Duodenal mucosa (tissue), 2 donors: ENCODE data around the gene NEMP1.

Experiments
- H3K27ac ChIP-seq: one replicate; pipeline ENCODE4 v1.7.0; 2013; ENCODE audit warnings: low read depth, low read length
- H3K27me3 ChIP-seq, 2 donors: one replicate each; pipeline ENCODE4 v1.7.0; 2013; ENCODE audit warnings: low read length in 2 of 2, control low read depth in 1 of 2; ENCODE audit not compliant: insufficient read depth in 2 of 2, control insufficient read depth in 1 of 2
- H3K36me3 ChIP-seq, 2 donors: one replicate each; pipeline ENCODE4 v1.7.0; 2013; ENCODE audit warnings: low read length in 2 of 2, control low read depth in 1 of 2; ENCODE audit not compliant: insufficient read depth in 2 of 2, control insufficient read depth in 1 of 2
- H3K4me1 ChIP-seq, 2 donors: one replicate each; pipeline ENCODE4 v1.7.0; 2013; ENCODE audit warnings: low read length in 2 of 2, control low read depth in 1 of 2; ENCODE audit not compliant: insufficient read depth in 2 of 2, control insufficient read depth in 1 of 2
- H3K4me3 ChIP-seq, 2 donors: one replicate each; pipeline ENCODE4 v1.7.0; 2013; ENCODE audit warnings: low read length in 2 of 2, low read depth in 1 of 2
- H3K9ac ChIP-seq, 2 donors: one replicate each; pipeline ENCODE4 v1.7.0; 2013; ENCODE audit warnings: low read length in 2 of 2, low read depth in 1 of 2
- H3K9me3 ChIP-seq, 2 donors: one replicate each; pipeline ENCODE4 v1.7.0; 2013; ENCODE audit warnings: low read length in 2 of 2, control low read depth in 1 of 2; ENCODE audit not compliant: control insufficient read depth in 1 of 2

Gene NEMP1

DNA sequence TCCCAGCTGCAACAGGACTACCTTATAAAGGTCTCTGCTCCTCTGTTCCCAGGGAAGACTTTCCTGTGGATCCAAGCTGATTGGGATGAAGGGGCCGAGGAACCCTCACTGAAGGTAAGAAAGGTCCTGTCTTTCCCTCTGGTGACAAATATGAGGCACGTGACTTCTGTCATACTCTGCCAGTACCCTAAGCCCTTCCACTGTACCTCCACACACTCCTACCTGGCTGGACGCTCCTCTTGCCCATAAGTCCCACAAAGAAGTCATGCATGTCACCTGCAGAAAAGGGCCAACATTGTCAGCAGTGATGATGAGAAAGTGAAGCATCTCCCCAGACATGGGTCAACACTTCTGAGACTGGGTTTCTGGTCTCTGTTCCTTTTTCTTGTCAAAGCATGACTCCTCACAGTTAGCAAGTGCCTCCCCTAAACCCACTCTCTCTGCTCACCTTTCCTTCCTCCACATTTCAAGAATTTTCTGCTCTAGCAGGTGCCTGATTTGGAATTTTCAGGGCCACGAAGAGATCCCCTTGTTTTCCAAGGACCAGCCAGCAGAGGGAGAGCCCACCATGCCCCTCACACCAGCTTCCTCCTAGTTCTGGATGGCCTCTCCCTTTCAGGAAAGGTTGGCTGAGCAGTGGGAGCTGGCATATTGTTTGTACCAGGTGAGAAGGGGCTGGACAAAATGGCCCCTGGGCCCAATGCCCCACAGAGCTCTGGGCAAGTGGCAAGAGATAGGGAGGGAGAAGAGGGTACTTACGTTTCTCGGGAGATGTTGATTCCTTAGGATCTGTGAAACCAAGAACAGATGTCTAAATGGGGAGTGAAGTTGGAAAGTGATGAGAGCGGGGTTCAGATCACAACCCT, 65.8 kb downstream of the NEMP1 start:
- Histone ChIP-seq H3K27ac (no peak overlapping the region), H3K36me3 (no peaks in the 10 kb centered on the region), H3K4me1 (peaks cover 6 to 7% of the 10 kb centered on the region in 2 donors), H3K9me3 (no peaks in the 10 kb centered on the region), H3K27me3 (peaks cover 3 to 4% of the 10 kb centered on the region in 2 donors), H3K9ac (no peak overlapping the region), H3K4me3 (no peak overlapping the region)

DNA sequence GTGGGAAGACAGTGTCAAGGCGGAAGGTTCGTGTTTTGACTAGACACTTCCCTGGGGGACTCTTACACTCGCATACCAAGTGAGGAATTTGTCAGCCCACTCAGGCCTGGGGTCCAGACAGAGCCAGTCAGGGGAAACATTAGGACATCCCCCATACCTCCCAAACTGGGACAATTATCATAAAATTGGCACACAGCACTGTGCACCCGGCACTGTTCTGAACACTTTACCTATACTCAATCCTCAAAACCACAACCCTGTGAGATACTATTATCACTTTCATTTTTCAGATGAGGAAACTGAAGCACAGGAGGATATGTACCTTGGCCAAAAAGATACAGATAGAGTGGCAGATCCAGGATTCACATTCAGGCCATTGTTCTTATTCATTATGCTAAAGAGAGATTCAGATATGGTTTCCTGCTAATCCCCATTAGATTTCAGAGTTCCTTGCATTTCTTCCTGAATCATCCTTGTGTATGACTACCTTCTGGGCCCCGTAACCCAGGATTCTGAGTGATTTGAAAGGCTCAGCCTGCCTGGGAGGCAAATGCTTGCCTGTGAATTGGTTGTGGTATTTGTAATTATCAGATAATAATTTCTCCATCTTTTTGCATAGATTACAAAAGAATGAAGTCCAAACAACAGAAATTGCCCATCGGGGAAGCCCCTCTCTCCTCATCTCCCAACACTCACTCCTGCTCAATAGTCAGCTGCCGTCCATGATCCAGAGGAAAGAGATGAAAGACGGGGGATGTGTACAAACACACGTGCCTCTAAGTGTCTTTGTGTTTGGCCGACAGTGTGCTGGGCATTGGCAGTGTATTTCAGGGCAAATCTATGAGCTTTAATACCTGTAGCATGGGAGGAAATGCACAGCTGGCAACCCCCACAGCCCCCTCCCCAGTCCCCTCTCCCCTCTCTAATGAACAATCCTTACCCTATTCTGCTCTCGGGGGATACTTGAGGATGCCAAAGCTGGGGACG, 66.9 kb downstream of the NEMP1 start:
- Histone ChIP-seq H3K27me3 (peaks cover 3 to 4% of the 10 kb centered on the region in 2 donors), H3K27ac (no peak overlapping the region)

DNA sequence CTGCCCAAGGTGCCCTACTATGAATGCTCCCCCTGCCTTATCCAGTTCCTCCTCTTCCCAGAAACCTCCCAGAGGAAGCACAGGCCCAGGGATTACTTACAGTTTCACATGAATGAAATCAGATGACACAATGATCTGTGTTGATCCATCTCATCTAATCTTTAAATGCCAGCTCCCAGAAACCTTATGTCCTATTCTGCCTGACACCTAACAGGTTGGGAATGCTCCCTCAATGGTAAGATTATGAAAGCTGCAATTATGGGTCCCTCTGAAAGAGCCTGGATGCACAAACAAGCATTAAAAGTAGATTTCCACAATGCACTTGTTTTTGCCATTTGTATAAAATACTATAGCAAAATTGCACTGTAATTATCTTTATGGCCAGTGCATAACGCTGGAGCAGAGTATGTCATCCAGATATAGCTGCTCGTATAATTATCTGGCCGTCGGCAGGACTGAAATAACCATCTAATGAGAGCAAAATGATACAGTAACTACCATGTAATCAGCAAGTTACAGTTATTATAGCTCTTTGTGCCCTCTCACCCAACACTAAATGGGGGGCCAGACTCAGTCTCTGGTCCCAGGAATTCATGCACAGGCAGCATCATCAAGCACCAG, 67.9 kb downstream of the NEMP1 start:
- no peaks in the 10 kb centered on the region for H3K36me3 ChIP-seq
- no peak overlapping the region for H3K27ac ChIP-seq
- H3K4me1 ChIP-seq = peaks cover 10 to 16% of the 10 kb centered on the region in 2 donors
- H3K9me3 ChIP-seq = no peaks in the 10 kb centered on the region
- peaks cover 0 to 3% of the 10 kb centered on the region in 2 donors for H3K27me3 ChIP-seq
- no peak overlapping the region for H3K4me3 ChIP-seq
- H3K9ac ChIP-seq = no peak overlapping the region

More for the DNA sequence above, 66.9 kb downstream of the NEMP1 start:
- no peaks in the 10 kb centered on the region for H3K36me3 ChIP-seq
- peaks cover 8 to 13% of the 10 kb centered on the region in 2 donors for H3K4me1 ChIP-seq
- H3K9ac ChIP-seq = no peak overlapping the region
- no peaks in the 10 kb centered on the region for H3K9me3 ChIP-seq
- H3K4me3 ChIP-seq = no peak overlapping the region

DNA sequence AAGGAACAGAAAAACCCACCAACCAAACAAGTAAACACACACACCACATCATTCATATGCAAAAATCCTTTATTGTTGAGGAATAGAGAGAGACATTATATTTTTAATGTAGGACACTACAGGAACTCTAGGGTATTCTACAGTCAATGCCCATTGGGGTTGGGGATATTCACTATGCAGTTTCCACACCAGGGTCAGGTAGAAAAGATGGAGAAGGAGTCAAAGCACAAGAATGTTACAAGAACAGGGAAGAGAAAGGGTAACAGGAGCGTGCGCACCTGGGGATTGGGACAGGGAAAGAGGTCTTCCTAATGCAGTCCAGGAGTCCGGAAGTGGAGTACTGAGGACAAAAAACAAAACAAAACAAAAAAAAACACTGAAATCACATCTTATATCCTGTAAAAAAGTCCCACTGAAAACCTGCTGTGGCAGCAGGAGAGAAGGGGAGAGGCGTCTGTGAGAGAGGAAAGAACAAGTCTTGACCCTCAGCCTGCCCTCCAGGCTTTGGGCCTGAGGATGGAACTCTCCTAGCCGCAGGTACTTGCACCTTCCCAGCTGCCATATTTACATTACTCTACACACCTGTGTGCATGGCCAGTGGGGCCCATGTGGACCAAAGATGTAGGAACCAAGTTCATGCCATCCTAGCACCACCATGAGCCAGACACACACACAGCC, 68.5 kb downstream of the NEMP1 start:
- H3K9me3 ChIP-seq = no peaks in the 10 kb centered on the region
- H3K27me3 ChIP-seq = peaks cover 0 to 3% of the 10 kb centered on the region in 2 donors
- no peak overlapping the region for H3K9ac ChIP-seq
- no peak overlapping the region for H3K4me3 ChIP-seq
- peaks cover 17 to 22% of the 10 kb centered on the region in 2 donors for H3K4me1 ChIP-seq
- H3K27ac ChIP-seq = no peak overlapping the region
- no peaks in the 10 kb centered on the region for H3K36me3 ChIP-seq

DNA sequence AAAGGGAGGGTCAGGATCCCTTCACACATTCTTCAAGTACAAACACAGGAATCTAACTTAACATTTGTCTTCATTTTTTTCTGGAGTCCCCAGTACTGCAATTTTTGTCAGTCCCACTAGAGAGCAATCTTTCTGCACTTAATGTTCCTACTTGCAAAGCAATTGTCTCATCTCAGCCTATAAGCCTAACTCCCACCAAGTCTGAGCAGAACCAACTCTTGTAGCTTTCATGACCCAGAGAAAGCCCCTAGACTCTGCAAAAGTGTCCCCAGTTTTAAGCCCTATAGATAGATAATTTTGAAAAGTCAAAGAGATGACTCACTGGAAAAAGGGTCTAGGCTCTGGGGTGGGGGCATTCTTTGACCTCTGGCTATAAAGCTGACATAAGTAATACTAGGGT, 70.4 kb downstream of the NEMP1 start:
- Histone ChIP-seq H3K9me3 (no peaks in the 10 kb centered on the region), H3K4me1 (peaks cover 21 to 26% of the 10 kb centered on the region in 2 donors), H3K36me3 (peaks cover 3 to 14% of the 10 kb centered on the region in 2 donors), H3K9ac (no peak overlapping the region), H3K4me3 (no peak overlapping the region), H3K27me3 (peaks cover 0 to 3% of the 10 kb centered on the region in 2 donors), H3K27ac (no peak overlapping the region)

DNA sequence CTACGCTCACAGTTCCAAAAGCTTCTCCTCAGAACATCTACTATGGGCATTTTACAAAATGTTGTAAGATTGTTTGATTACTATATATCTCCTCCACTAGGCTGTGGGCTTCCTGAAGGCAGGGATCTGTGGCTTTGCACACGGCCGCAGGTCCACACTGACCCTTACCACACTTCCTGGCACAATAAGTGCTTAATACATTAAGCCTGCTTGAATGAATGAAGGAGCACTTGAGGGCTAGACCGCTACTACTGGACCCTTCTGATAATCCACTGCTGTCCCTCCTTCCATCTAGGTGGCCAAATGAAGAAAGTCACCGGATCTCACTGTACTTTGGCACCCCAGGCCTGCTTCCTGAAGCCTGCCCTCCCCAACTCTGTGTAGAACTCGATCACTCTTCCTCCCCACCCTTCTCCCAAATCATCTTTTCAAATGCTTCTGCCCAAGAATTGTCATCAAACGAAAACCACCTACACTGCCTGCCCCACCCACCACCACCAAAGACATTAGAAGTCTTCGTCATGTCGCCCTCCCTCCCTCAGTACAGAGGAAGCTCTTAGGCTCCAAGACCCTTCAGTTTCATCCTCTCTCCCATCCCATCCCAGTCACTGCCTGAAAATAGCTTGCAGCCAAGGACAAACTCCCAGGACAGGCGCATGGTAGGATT, 71.6 kb downstream of the NEMP1 start:
- peak overlapping the region; percentile 50 to 55 for H3K9ac ChIP-seq

DNA sequence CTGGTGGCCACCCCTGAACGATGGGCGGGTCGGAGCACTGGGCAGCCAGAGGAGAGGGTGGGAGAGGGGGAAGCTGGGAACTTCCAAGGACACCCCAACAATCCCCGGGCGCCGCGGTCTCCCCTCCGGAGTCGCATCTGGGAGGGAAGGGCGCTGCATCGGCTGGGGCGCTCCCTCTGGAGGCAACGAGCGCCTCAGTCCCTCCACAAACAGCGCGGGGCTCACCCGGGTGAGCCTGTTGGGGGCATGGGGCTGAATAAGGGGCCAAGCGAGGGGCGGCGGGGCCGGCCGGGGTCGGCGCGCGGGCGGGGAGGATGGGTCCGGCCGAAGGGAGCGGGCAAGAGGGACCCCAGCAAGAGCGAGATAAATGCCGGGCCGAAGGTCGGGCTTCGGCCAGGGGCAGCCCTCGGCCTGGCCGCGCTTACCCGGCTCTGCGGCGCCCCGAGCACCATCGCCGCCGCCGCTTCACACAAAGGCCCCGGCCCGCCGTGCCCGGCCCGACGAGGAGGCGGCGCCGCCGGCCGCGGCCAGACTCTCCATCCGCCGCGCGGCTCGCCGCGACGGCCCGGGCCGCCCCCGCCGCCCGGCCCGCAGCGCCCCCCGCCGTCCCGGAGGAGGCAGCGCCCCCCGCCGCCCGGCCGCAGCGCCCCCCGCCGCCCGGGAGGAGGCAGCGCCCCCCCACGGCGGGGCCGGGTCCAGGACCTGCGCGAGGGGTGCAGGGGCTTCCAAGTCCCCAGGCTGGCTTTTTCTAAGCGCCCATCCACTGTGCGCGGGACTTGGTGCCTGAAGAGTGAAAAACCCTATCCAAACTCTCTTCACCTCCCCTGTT, 72.4 kb downstream of the NEMP1 start, which contains the start of gene ZBTB39:
Gene ZBTB39 (minus strand): TSS at position 567 of the 829 bp plus-strand sequence. CDS start 1,629 bp downstream, outside the sequence.
- no peaks in the 10 kb centered on the region for H3K9me3 ChIP-seq
- H3K36me3 ChIP-seq = peaks cover 10 to 28% of the 10 kb centered on the region in 2 donors
- H3K4me3 ChIP-seq = peak within 1 kb of the TSS; percentile 67 to 77
- peaks cover 31 to 34% of the 10 kb centered on the region in 2 donors for H3K4me1 ChIP-seq
- no peak within 1 kb of the TSS for H3K27ac ChIP-seq
- H3K9ac ChIP-seq = peak within 1 kb of the TSS; percentile 54 to 81
- H3K27me3 ChIP-seq = no peaks in the 10 kb centered on the region

More for the DNA sequence above, 71.6 kb downstream of the NEMP1 start:
- Histone ChIP-seq H3K9me3 (no peaks in the 10 kb centered on the region), H3K27me3 (no peaks in the 10 kb centered on the region), H3K36me3 (peaks cover 9 to 27% of the 10 kb centered on the region in 2 donors), H3K27ac (no peak overlapping the region), H3K4me1 (peaks cover 24 to 27% of the 10 kb centered on the region in 2 donors), H3K4me3 (peak overlapping the region; percentile 31 to 58)
